Skin of body (tissue), 2 donors: Measurements from ENCODE around the gene MARS1. TPM values are rescaled to one million over a fixed set of nuclear protein-coding genes. Genes with fewer than 3 reads are reported as not detected.
A peak's percentile ranks its signal among the peaks of the same experiment; 100 is the strongest.

ENCODE experiments used
- DNase-seq: peaks from one replicate; lab custom pipeline; 2025; lab: John Stamatoyannopoulos, UW
- total RNA-seq: library from RNA; depleted of rRNA; stranded (reverse); fragments of >200 nt; gene quantifications from one replicate; pipeline ENCODE4 v1.2.3, GENCODE V29; 2014

The MARS1 gene
- total RNA-seq, 1 donor from 2014 or later = 51.8 TPM

DNA sequence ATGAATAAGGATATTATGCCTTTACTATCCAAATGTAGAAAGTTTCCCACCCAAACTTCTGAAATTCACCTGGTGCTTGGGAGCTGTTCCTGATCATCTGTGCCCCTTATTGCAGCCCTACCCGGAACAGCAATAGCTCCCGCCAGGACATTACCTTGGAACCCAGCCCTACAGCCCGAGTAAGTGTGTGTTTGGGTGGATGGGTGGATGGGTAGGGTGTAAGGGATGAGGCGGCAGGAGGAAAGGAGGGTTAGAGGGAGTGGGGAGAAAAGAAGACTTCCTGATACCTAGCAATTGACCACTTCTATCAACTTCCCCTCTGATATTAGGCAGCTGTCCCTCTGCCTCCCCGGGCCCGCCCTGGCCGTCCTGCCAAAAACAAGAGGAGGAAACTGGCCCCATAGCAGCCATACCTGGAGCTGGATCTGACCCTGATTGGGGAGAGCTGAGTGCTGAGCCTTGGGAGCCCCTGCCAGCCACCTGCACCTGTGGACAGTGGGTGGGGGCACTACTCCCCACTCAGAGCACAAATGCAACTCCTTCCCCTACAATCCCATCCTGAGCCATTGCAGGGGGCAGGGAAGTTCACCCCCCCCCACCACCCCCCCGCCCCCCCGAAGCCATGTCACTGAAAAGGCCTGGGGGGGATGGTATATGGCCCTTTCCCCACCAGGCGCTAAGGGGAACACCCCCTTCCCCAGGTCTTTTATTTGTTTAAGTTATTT is 41.1 kb downstream of the MARS1 start:
- DNase-seq = no peak

DNA sequence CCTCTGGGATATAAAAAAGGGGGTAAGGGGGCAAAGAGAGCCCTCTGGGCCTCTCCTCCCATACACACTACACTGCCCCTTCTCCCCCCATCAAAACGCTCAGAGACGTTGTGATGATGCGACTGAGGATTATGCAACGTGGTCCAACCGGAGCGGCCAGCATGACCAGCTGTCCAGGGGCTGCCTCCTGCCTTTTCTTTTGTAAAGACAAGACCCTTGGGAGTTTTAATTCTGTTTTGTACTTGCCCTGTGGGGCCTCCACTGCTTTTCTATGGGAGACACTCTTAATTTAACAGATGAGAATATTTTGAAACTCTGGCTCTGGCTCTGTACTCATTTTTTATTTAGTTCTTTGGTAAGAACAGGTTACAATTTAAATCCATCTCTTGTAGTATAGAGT is 42.0 kb downstream of the MARS1 start:
- DNase-seq = no peak

DNA sequence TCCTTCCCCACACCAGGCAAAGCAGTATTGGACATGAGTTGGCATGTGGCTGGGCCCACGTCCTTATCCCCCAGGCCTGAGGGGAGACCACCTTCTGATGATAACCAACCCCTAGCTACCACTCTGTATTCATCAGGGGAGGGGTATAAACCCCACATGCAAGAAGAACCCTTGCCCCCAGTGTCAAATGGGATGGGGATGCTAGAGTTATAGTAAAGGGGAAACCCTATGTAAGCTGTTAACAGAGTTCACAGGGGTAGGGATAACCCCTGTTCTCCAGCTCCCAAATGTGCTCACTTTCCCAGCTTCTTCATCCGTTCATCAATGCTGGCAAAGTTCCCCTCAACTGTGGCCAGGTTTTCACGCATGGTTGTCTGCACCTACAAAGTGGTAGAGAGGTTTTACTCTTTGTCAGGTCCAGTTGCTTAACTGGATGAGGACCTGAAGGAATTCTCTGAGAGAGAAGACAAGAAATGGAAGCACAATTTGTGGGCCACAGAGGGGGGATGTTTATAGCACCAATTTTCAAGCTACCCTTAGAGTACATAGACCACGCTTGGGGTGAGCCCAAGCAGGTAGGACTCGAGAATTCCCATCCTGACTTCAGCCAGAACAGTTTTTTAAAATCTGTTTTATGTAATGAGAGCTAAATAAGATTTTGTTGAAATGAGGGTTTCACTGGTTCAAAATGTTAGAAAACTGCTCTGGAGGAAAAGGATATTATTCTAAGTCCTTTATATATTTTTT is 42.7 kb downstream of the MARS1 start:
- DNase-seq = no peak

DNA sequence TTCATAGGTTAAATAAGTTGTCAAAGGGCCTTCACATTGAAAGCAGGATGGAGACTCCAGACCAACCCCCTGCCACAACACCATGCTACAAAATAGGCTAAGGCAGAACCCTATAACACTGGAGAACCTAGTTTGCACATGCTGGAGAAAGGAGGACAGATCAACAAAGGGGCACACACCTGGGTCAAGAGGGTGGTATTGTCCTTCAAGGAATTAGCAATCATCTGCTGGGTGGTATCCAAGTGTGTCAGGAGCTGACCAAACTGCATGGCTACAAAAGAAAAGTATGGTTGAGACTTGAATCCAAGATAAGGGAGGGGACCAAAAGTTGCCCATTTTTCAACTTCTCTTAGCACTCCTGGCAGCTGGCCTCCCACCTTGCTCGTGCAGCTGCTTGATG is 44.0 kb downstream of the MARS1 start:
- DNase-seq = no peak

DNA sequence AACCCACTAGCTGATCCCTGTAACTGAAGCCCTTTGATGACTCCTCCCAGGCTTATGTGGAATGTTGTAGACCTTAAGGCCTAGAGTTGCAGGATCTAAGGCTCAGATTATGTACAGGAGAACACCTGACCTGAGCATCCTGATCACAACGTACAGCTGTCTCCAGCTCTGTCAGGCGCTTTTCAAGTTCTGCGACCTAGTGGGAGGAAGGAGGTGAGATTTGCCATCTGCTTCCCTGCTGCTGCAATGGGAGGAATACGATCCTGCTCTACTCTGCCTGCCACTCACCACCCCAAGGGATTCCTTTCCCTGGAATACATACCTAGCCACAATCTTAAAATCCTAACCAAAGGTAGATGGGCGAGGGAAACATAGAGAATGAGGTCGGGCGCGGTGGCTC is 45.2 kb downstream of the MARS1 start:
- no peak for DNase-seq

DNA sequence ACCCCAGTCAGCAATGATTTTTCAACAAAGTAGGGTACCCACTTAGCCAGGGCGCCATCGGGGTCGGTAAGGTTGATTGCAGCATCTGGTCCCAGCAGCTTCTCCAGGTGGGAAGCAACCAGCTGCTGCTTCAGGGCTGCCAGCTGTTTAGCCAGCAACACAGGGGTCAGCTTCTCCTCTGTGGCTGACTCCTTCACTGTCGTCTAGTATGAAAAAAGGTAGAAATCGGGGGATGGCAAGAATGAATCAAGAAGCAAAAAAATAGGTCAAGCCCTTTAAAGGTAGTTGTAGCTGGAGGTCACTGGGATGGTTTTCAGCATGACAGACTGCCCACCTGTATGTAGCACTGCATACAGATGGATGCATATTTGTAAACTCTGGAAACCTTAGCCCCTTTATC is 46.4 kb downstream of the MARS1 start:
- no peak for DNase-seq

DNA sequence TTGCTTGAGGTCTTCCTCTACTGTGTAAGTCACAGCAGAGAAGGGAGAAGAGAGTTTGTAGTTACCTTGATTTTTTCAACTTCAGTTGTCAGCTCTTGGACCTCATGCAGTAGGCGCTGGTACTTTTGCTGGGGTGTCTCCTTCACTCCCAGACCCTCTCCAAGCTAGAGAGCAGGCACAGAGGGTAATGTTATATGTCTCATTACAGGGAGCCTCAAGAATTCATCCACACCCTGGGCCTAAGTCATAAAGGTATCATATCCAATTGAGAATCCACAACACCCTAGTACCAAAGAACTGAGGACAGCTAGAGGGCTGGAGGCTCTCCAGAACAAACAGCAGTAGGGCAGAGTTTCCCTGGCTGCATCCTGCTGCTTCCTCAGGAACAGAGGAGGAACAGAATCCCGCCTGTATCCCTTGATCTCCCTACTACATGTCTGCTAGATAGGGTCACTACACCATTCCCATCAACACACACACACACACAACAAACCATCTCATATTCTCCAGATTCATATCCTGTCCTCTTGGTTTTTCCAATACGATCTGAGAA is 47.2 kb downstream of the MARS1 start:
- DNase-seq = no peak

DNA sequence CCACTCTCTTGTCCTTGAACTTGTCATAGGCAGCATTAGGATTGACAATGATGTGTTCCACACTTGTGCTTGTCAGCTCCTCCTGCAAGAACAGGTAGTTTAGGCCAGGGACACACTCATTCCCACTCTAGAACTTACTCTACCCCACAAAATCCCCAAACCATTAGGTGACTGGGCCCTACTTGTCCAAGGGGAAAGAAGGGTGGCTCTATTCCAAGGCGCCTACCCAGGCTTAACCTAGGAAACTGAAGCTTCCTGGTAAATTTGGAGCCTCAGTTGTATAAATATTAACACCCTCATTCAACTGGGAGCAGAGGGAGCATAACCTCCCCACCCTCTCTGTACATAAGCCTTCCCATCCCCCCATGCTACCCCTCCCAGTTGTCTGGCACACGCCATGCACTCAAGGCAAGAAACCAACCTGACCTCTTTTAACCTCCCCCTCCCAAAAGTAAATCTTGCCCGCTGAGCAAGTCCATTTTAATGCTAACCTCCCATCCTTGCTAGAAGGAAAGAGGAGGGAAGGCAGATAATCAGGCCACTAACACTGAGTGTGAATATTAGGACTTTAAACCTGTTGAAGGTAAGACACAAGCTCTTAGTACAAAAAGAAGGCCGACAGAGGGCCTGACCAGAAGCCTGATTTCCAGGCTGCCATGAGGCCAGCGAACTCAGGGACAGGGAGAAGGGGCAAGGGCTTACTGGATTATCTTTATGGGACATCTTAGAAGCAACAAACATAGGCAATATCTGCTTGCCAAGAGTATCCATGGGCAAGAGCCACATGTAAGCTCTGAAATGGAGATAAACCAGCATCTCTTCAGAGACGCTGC is 48.1 kb downstream of the MARS1 start:
- DNase-seq = no peak

DNA sequence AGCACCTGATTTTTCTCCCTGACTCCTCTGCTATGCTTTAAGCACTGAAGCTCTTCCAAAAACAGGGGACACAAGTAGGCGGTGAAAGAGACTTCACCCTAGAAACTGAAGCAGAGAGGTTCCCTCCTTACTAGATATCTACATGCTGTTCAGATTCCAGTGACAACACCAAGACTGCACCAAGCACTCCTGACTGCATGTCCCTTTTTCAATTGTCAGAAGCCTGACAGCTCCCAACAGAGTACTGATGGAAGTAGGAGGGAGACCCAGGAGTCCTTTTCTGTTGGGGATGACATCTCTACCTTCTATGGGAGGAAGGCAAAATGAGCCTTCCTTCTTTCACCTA is 48.7 kb downstream of the MARS1 start:
- DNase-seq = no peak

DNA sequence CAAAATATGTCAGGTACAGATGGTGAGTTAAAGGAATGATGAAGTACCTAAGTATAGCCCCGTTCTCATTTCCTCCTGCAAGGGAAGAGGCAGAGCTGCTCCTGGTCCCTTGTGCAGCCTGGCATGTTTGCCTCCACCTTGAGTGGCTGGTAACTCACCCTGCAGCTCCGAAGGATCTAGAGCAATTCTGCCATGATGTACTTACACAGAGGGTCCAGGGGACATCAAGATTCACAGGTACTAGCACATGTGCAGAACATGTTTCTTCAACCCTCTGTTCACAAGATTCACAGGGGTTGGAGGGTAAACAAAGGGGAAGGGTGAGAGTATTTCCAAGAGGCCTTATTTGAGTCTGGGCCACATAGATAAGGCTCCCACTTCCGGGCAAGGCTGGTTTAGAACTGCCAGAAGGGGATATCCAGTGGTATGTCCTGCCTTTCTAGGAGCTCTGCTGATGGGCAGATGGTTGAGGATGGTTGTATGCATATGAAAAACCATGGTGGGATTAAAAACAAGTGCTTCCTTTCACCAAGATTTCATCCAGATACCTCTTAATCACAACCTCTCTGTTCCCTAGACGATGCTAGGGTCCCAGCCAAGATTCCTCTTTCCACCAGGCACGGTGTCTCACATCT is 51.4 kb downstream of the MARS1 start:
- DNase-seq = no peak

DNA sequence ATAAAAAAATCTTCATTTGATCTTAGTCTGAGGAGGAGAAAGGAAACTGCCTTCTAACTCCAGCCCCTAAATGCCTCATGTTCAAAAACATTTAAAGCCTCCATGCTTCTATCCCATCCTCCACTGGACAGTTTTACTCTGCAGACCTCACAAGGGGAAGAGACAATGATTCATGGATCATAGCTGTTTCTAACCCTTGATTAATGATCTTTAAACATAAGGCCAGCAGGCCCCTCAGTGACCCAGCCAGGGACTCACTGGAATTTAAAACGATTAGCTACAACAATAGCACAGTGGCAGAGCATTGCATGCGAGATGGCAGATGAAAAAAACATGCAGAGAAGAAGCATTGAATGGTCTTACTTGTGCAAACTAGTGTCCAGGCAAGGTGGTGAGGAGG is 53.1 kb downstream of the MARS1 start:
- no peak for DNase-seq

DNA sequence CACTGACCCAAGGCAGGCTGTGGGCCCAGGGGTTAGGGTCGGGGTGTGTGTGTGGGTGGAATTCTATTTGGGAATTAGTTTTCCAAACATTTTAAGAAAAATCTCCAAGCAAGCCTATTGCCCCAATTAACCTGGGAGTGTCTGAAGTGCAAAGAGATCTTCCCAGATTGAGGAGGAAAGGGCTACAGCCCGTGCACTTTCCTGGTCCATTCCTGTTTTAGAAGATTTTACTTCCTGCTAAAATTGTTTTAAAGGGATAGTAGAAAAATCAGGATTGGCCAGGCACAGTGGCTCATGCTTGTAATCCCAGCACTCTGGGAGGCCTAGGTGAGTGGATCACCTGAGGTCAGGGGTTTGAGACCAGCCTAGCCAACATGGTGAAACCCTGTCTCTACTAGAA is 53.8 kb downstream of the MARS1 start:
- no peak for DNase-seq

DNA sequence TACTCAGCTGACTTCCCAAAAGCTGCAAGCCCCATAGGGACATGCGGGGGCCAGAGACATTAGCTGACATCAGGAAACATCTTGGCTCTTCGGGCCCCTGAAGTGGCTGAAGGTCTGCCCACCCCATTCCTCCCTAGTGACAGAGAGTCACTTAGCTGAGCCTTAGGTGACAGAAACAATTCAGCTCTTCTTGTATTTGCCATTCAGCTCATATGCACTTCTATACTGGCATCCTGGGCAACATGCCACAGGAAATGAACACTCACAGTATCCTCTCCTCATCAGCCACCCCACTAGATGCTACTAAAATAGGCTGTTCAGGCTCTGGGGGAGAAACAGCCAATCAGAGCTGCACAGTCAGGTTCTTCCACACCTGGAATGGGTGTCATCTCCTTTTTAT is 55.7 kb downstream of the MARS1 start:
- no peak for DNase-seq

DNA sequence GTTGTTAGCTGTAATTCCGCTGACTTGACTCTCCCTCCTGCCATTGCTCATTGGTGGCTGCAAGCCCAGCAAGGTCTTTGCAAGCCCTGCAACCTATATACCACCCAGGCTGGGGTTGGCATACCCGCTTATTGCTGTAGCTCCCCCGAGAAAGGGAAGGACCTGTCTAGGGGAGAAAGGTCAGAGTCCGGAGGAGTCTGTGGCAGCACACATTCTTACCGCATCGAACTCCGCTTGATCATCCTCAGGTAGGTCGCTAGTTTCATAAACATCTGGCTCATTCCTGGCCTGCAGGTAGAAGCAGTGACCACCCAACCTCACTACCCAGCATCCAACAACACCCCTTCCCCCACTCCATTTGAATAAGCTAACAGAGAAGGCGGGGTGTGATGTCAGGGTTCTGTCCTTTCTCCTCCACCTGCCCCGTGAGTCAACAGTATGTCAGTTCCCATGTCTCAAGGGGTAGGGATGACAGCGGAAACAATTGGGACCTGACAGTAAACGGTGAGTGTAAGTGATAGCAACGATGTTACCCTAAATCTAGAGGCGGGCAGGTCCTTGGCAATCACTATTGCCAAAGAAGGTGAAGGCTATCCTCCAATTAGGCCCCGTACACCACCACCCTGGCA is 58.1 kb downstream of the MARS1 start:
- no peak for DNase-seq

DNA sequence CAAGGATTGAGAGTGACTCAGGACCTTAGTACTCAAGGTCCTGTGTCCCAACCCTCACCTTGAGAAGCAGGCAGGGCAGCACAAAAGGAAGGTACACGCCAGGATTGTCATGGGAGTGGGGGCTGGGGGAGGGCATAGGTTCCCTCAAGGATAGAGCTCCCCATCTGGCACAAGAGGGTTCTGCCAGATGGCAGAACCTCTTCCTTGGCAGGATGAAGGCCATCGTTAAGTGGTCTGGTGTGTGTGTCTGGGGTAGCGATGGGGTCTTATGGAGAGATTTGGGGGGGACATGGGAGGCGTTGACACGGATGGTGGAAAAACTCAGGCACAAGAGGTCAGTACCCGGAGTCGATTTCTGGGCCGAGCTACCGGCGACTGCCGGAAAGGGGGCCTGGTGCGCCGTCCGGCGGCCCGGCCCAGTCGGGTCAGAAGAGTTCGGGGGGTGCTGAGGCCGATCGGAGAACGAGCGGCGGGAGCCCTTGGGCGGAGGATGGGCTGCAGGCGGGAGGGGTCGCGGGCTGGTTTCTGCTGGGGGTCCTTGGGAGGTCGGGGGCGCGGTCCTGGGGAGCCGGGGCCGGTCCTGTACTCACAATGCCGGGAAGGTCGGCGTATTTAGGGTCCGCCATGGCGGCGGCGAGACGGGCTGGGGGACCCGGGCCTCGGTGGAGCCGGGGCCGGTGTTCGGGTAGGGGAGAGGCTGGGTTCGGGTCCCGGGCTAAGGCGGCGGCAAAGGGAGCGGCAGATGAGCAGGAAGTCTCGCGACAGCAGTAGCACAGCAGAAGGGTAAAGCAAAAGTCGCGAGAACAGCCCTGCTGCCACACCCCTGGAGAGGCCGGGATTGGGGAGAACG is 58.8 kb downstream of the MARS1 start, which contains the start of gene DCTN2:
Gene DCTN2 (minus strand): TSS at position 755 of the 850 bp plus-strand sequence. CDS start 129 bp downstream, at position 626.
- DNase-seq = peak; percentile 97

DNA sequence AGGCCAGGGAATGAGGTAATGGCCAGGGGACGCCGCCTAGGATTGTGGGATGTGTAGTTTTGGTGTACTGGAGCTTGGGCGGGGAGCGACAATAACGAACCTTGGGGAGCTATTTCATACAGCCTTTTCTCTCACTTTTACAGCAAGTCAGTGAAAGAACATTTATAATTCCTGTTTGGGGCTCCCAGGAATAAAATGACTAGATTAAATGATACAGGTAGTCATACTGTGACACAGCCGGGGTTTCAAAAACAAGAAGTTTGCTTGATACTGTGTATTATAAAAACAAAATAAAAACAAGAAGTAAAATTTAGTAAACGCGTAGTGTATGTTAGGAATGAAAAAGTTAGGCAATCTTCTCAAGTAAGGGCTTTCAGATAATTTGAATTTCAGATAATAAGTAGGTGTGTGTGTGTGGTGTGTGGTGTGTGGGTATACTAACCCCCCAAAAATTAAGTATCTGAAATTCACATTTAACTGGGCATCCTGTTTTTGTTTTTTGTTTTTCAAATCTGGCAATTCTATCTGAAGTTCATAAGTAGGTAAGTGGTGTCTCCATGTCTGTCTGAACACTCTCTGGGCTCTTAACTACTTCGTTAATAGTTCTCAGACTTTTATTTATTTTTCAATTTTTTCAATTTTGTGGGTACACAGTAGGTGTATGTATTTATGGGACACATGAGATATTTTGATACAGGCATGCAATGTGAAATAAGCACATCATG is 59.6 kb downstream of the MARS1 start:
- no peak for DNase-seq

DNA sequence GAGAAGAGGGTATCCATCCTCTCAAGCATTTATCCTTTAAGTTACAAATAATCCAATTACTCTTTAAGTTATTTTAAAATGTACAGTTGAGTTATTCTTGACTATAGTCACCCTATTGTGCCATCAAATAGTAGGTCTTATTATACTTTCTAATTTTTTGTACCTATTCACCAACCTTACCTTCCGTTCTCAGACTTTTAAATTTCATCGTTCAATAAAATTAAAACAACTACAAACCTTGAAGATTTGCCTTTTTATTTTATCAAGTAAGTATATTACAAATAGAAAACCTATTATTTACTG is 60.1 kb downstream of the MARS1 start:
- DNase-seq = no peak

DNA sequence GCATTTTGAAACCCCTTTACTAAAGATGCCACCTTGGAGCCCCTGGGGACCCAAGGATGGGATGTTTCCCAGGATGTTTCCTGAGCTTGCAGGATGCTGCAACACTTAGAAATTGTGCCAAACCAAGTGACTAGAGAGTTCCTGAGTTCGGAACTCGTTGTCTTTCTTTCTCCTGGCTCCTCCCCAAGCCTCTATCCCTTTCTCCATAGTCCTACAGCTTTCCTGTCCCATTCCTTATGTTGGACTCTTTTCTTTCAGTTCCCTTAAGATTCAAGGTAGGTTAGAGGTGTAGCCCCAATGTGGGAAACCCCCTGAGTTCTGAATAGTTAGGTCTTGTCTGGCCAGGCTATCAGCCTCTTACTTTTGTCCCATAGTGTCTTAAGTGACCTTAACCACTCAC is 60.6 kb downstream of the MARS1 start:
- no peak for DNase-seq

DNA sequence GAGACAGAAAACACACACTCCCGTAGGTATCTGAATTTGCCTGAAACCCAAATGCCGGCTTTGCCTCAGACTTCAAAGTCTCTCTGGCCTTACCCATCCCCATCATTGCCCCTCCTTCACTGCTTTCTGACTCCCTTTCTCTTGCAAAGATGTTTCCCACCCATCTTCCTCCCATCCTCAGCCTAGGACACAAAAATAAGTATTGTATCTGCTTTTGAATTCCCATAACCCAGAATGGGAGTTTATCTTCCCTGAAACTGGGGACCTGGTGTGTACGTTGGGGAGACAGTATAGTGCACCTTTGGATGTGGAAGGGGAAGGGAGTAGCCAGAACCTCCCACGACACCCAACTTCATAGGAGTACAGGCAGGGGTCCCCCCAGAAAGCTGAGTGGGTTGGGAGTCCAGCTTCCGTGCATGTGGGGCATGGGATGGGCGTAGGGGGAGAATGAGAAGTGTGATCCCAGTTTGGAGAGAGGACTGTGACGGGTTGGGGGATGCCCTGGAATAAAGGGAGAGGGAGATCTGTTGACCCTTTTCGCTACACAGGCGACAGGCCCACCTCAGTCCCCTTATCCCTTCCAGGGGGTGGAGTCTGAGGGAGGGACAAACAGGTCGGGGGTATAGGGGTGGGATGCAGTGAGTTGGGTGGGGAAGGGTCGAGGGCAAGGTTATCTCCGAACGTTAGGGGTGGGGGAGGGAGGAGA is 61.5 kb downstream of the MARS1 start:
- DNase-seq = no peak
